IMR-90 (cell line): Measurements from ENCODE around the gene TRIML1. TPM values are rescaled to one million over a fixed set of nuclear protein-coding genes. Genes with fewer than 3 reads are reported as not detected.

Source experiments
- ATAC-seq: fragments of 200-7000 bp; cut with Tn5 transposase; 2 replicates; pipeline ENCODE4 v1.9.1; 2020; ENCODE audit warnings: low read depth, mild to moderate bottlenecking, moderate library complexity
- BruUV-seq: library from RNA; stranded (reverse); fragments of 400-500 nt; replicated peaks from 2 replicates; lab custom pipeline; 2021; lab: Mats Ljungman, UMichigan
- CTCF ChIA-PET: fragments of 300-600 bp; formaldehyde crosslinking; extraction: SDS; loops from one replicate; lab custom pipeline; 2021; ENCODE audit warnings: antibody characterized with exemption; lab: Yijun Ruan, JAX
- POLR2A ChIA-PET: fragments of 300-600 bp; sonication (Branson Sonifier 250); formaldehyde crosslinking; loops from one replicate; lab custom pipeline; 2022; ENCODE audit warnings: antibody characterized with exemption; ENCODE audit not compliant: unreplicated experiment; lab: Charles Lee
- DNase-seq: peaks from one replicate; pipeline ENCODE4 v3.0.0; 2013
- H2AFZ ChIP-seq: replicated peaks from 2 replicates; pipeline ENCODE3; 2013; ENCODE audit warnings: low read length, mild to moderate bottlenecking; ENCODE audit not compliant: poor library complexity
- H2AK5ac ChIP-seq: 2 replicates; pipeline ENCODE4 v1.6.1; 2013; ENCODE audit warnings: low read depth, low read length, inconsistent platforms
- H2AK9ac ChIP-seq: replicated peaks from 2 replicates; pipeline ENCODE3; 2013; ENCODE audit warnings: mild to moderate bottlenecking, low read depth, low read length, moderate library complexity; ENCODE audit not compliant: poor library complexity
- H2BK120ac ChIP-seq: 2 replicates; pipeline ENCODE4 v1.6.1; 2013; ENCODE audit warnings: low read depth, low read length, inconsistent platforms
- H2BK15ac ChIP-seq: 3 replicates; pipeline ENCODE4 v1.6.1; 2013; ENCODE audit warnings: low read depth, low read length, inconsistent platforms
- H2BK20ac ChIP-seq: 2 replicates; pipeline ENCODE4 v1.6.1; 2013; ENCODE audit warnings: low read depth, mild to moderate bottlenecking, inconsistent platforms, low read length, moderate library complexity
- H2BK5ac ChIP-seq: 2 replicates; pipeline ENCODE4 v1.6.1; 2013; ENCODE audit warnings: mild to moderate bottlenecking, low read depth, low read length, inconsistent platforms; ENCODE audit not compliant: poor library complexity, severe bottlenecking
- H3K14ac ChIP-seq: replicated peaks from 2 replicates; pipeline ENCODE4 v1.6.1; 2013; ENCODE audit warnings: low read depth, low read length, inconsistent platforms
- H3K18ac ChIP-seq: 2 replicates; pipeline ENCODE4 v1.6.1; 2013; ENCODE audit warnings: low read depth, low read length, control low read depth
- H3K23ac ChIP-seq: 2 replicates; pipeline ENCODE4 v1.6.1; 2013; ENCODE audit warnings: low read depth, low read length, inconsistent platforms
- H3K27ac ChIP-seq: 2 replicates; pipeline ENCODE4 v1.5.1; 2013; ENCODE audit warnings: mild to moderate bottlenecking, control low read depth, low read length; ENCODE audit not compliant: insufficient read depth
- H3K27me3 ChIP-seq: 2 replicates; pipeline ENCODE4 v1.6.1; 2013; ENCODE audit warnings: low read length; ENCODE audit not compliant: control insufficient read depth, insufficient read depth
- H3K36me3 ChIP-seq: 2 replicates; pipeline ENCODE4 v1.6.1; 2013; ENCODE audit warnings: low read length, mixed read lengths; ENCODE audit not compliant: control insufficient read depth, insufficient read depth
- H3K4ac ChIP-seq: 2 replicates; pipeline ENCODE4 v1.6.1; 2013; ENCODE audit warnings: low read depth, low read length, inconsistent platforms
- H3K4me1 ChIP-seq: 2 replicates; pipeline ENCODE4 v1.6.1; 2013; ENCODE audit warnings: low read length, mixed read lengths; ENCODE audit not compliant: control insufficient read depth, insufficient read depth
- H3K4me2 ChIP-seq: 2 replicates; pipeline ENCODE4 v1.6.1; 2013; ENCODE audit warnings: low read depth, mild to moderate bottlenecking, control low read depth, low read length, moderate library complexity
- H3K4me3 ChIP-seq: 2 replicates; pipeline ENCODE4 v1.5.1; 2013; ENCODE audit warnings: low read depth, mild to moderate bottlenecking, control low read depth, low read length, moderate library complexity; ENCODE audit not compliant: insufficient read depth
- H3K56ac ChIP-seq: 2 replicates; pipeline ENCODE4 v1.6.1; 2013; ENCODE audit warnings: low read length, inconsistent platforms; ENCODE audit not compliant: insufficient read depth; ENCODE audit errors: extremely low read depth
- H3K79me1 ChIP-seq, 2 experiments: 2 replicates each; pipeline ENCODE4 v1.6.1; 2013; ENCODE audit warnings: low read length in 2 of 2, inconsistent platforms in 1 of 2, low read depth in 1 of 2
- H3K9ac ChIP-seq: 2 replicates; pipeline ENCODE4 v1.6.1; 2013; ENCODE audit warnings: low read depth, low read length, control low read depth
- H3K9me1 ChIP-seq: 2 replicates; pipeline ENCODE4 v1.6.1; 2013; ENCODE audit warnings: low read length, inconsistent platforms; ENCODE audit not compliant: insufficient read depth
- H3K9me3 ChIP-seq: 2 replicates; pipeline ENCODE4 v1.6.1; 2013; ENCODE audit warnings: low read length; ENCODE audit not compliant: control insufficient read depth, insufficient read depth
- H4K20me1 ChIP-seq: 2 replicates; pipeline ENCODE4 v1.6.1; 2013; ENCODE audit warnings: low read length, inconsistent platforms; ENCODE audit not compliant: insufficient read depth
- H4K5ac ChIP-seq: 2 replicates; pipeline ENCODE4 v1.6.1; 2013; ENCODE audit warnings: mild to moderate bottlenecking, low read depth, low read length, control low read depth
- H4K8ac ChIP-seq, 2 experiments: 2 replicates each; pipeline ENCODE4 v1.6.1; 2013; ENCODE audit warnings: low read depth in 2 of 2, low read length in 2 of 2, control low read depth in 1 of 2, inconsistent platforms in 1 of 2
- H4K91ac ChIP-seq: 2 replicates; pipeline ENCODE4 v1.6.1; 2013; ENCODE audit warnings: low read depth, low read length, inconsistent platforms; ENCODE audit not compliant: insufficient read depth
- BHLHE40 ChIP-seq: fragments of 150-350 bp; IDR thresholded peaks from 2 replicates; pipeline ENCODE4 v1.6.1; 2016; ENCODE audit warnings: mild to moderate bottlenecking, low read depth, low read length
- CEBPB ChIP-seq: IDR thresholded peaks from 2 replicates; pipeline ENCODE4 v1.6.1; 2012; ENCODE audit warnings: low read depth, low read length, improper control_type of control experiment
- CHD1 ChIP-seq: IDR thresholded peaks from 2 replicates; pipeline ENCODE4 v1.6.1; 2012; ENCODE audit warnings: low read depth, low read length, improper control_type of control experiment
- CTCF ChIP-seq: conservative IDR thresholded peaks from 2 replicates; pipeline ENCODE4 v1.5.1; 2012; ENCODE audit warnings: mild to moderate bottlenecking, low read depth, low read length, improper control_type of control experiment
- MAZ ChIP-seq: IDR thresholded peaks from 2 replicates; pipeline ENCODE4 v1.6.1; 2012; ENCODE audit warnings: low read depth, mild to moderate bottlenecking, low read length, improper control_type of control experiment, moderate library complexity, borderline replicate concordance
- MXI1 ChIP-seq: IDR thresholded peaks from 2 replicates; pipeline ENCODE4 v1.6.1; 2012; ENCODE audit warnings: low read depth, mild to moderate bottlenecking, low read length, moderate library complexity, borderline replicate concordance
- POLR2A ChIP-seq: IDR thresholded peaks from 2 replicates; pipeline ENCODE4 v1.6.1; 2012; ENCODE audit warnings: mild to moderate bottlenecking, low read depth, low read length
- RAD21 ChIP-seq: IDR thresholded peaks from 2 replicates; pipeline ENCODE4 v1.6.1; 2012; ENCODE audit warnings: low read length, improper control_type of control experiment
- WGBS, 2 experiments: methylation state at CpG; one replicate each; pipeline versions ENCODE4 v1.1.5 to v1.1.7; 2013; ENCODE audit warnings: missing lambda C conversion rate in 2 of 2; ENCODE audit not compliant: insufficient read length in 1 of 2; ENCODE audit errors: extremely low coverage in 2 of 2; 5-methylcytosine and 5-hydroxymethylcytosine counted together
- dilution Hi-C: fragments of 300-500 bp; cut with HindIII; formaldehyde crosslinking; loops from one replicate; pipeline ENCODE4 v1.14.3; 2018; ENCODE audit warnings: low sequenced_read_pairs; ENCODE audit not compliant: unreplicated experiment
- in situ Hi-C: fragments of 300-500 bp; cut with MboI; formaldehyde crosslinking; loops from 3 replicates; pipeline ENCODE4 v1.14.3; 2019; ENCODE audit warnings: low sequenced_read_pairs, inconsistent platforms, mixed read lengths
- intact Hi-C: fragments of 100-400 bp; cut with micrococcal nuclease; formaldehyde crosslinking; loops from 2 replicates; pipeline ENCODE4 v1.10.0; 2022
- polyA plus RNA-seq, 3 experiments: library from polyadenylated mRNA; depleted of rRNA; stranded (reverse); fragments of >200 nt; gene quantifications; 2 replicates each; pipeline ENCODE4 v1.2.3, GENCODE V29; 2012; ENCODE audit warnings: low replicate concordance in 1 of 3
- total RNA-seq: library from RNA; depleted of rRNA; stranded (reverse); fragments of >200 nt; gene quantifications from 2 replicates; pipeline ENCODE4 v1.2.3, GENCODE V29; 2012

TRIML1 gene
- total and polyA plus RNA-seq, 2 of the 4 experiments (the other 2 are of a cell fraction) = not detected

GRCh38 chr4:188146618-188147017 lies 7.4 kb downstream of the TRIML1 start:
- POLR2A ChIA-PET = no interaction called here
- Histone ChIP-seq H3K36me3 (no peaks in the 10 kb centered on the region), H3K27ac (no peak overlapping the region), H2AK5ac (no peak overlapping the region), H3K14ac (no peak overlapping the region), H3K4me2 (no peak overlapping the region), H2BK5ac (no peak overlapping the region), H3K56ac (no peak overlapping the region), H3K9me1 (no peaks in the 10 kb centered on the region), H3K27me3 (no peaks in the 10 kb centered on the region), H3K23ac (no peak overlapping the region), H3K4me3 (no peak overlapping the region), H3K4ac (no peak overlapping the region), H2BK15ac (no peak overlapping the region), H4K8ac (no peak overlapping the region), H3K79me1 (no peaks in the 10 kb centered on the region), H3K18ac (no peak overlapping the region), H3K9ac (no peak overlapping the region), H4K5ac (no peak overlapping the region), H2AFZ (no peak overlapping the region), H2BK20ac (no peak overlapping the region), H4K91ac (no peak overlapping the region), H3K9me3 (no peaks in the 10 kb centered on the region), H2BK120ac (no peak overlapping the region), H4K20me1 (no peaks in the 10 kb centered on the region), H3K4me1 (no peaks in the 10 kb centered on the region), H2AK9ac (no peak overlapping the region)
- no CpG with 5 or more reads among the region's 11 CpGs for WGBS, 2 experiments
- no peak for TF ChIP-seq RAD21
- no peak for TF ChIP-seq BHLHE40
- TF ChIP-seq POLR2A = no peak
- no peak for TF ChIP-seq CEBPB
- TF ChIP-seq MAZ = no peak
- TF ChIP-seq CTCF = no peak
- TF ChIP-seq CHD1 = no peak
- TF ChIP-seq MXI1 = no peak
- DNase-seq = no peak
- dilution Hi-C loops = no loop called here
- intact Hi-C loops = no loop called here
- CTCF ChIA-PET = no interaction called here
- ATAC-seq = no peak
- in situ Hi-C loops = no loop called here
- BruUV-seq = no TSS peak
